Stimulated activated memory B cell treated with anti-CD40 and anti-IgM and Interleukin-4, amounts not matched to agents 10 μg/mL and 1 μg/mL and 100 μg/mL, for 72 hours (primary cell): ENCODE measurements around the gene CARMIL1.

Experiments used
- ATAC-seq: fragments of 150-1000 bp; cut with Tn5 transposase; 2 replicates; pipeline ENCODE4 v1.10.0; 2021
- H3K27ac Mint-ChIP-seq: one replicate; pipeline ENCODE4 v1.8.0; 2022; ENCODE audit warnings: mild to moderate bottlenecking, mixed read lengths
- H3K27me3 Mint-ChIP-seq: one replicate; pipeline ENCODE4 v1.8.0; 2022; ENCODE audit warnings: mixed read lengths
- H3K36me3 Mint-ChIP-seq: one replicate; pipeline ENCODE4 v1.8.0; 2022; ENCODE audit warnings: mixed read lengths
- H3K4me1 Mint-ChIP-seq: one replicate; pipeline ENCODE4 v1.8.0; 2022; ENCODE audit warnings: mixed read lengths
- H3K4me3 Mint-ChIP-seq: one replicate; pipeline ENCODE4 v1.8.0; 2022; ENCODE audit warnings: mild to moderate bottlenecking, moderate library complexity, mixed read lengths
- H3K9me3 Mint-ChIP-seq: one replicate; pipeline ENCODE4 v1.8.0; 2022; ENCODE audit warnings: mixed read lengths

Gene CARMIL1

DNA sequence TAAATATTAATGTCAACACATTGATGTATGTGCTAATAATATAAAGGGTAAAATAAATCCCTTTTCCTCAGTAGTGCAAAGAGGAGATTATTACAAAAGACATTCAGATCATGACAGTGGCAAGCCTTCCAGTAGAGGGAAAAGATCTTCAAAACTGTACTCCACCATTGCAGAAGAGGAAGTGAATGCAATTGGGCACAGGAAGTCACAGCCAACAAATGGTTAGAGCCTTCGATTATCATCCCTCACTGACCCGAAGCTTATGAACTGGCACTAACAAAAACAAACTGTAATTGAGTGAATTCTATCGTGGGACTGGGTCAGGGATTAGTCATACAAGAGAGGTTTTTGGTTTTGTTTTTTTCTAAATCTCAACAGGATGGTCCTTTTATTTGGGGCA lies 333.5 kb downstream of the CARMIL1 start:
- no peak overlapping the region for H3K27ac Mint-ChIP-seq
- no peak overlapping the region for H3K4me3 Mint-ChIP-seq
- peaks cover 6% of the 10 kb centered on the region for H3K36me3 Mint-ChIP-seq
- H3K4me1 Mint-ChIP-seq, result peaks cover 1% of the 10 kb centered on the region
- no peaks in the 10 kb centered on the region for H3K27me3 Mint-ChIP-seq
- no peak for ATAC-seq
- H3K9me3 Mint-ChIP-seq, result no peaks in the 10 kb centered on the region

DNA sequence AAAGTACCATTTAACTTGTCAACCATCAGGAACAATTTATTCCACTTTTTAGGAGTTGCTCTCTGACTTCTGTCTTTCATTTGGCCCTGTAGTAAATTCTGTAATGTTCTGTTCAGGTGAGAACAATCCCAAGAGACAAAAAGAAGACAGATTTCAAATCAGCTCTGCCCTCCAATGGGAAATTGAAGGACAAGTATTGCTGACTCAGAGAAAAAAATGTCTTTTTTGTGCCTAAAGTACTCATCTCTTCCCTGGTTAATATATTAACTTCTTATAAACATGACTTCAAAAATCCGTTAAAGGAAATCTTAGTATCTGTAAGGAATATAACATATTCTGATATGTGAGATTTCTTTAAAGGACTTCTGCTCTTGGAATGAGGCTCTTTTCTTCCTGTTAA lies 334.2 kb downstream of the CARMIL1 start:
- H3K27me3 Mint-ChIP-seq, result no peaks in the 10 kb centered on the region
- no peak overlapping the region for H3K4me3 Mint-ChIP-seq
- no peaks in the 10 kb centered on the region for H3K9me3 Mint-ChIP-seq
- no peak overlapping the region for H3K27ac Mint-ChIP-seq
- peaks cover 6% of the 10 kb centered on the region for H3K36me3 Mint-ChIP-seq
- ATAC-seq, result no peak
- H3K4me1 Mint-ChIP-seq, result peaks cover 6% of the 10 kb centered on the region

DNA sequence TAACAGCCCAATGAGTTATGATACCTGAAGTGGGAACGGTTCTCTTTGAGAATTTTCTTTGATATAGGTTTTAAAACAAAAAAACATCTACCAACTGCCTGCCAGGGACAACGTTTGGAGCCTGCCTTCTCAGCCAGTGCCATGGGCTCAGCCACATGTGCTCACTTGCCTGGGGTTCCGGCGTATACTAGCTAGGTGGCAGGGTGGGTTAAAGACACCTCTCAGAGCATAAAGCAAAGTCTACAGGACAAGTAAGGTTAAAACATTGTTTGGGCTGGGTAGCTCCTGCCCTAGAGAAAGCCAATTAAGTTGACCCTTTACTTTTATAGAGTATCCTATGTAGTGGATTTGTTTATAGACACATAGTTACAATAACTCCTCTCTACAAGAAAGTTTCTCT lies 334.9 kb downstream of the CARMIL1 start:
- Mint-ChIP-seq H3K4me3 (no peak overlapping the region), H3K27me3 (no peaks in the 10 kb centered on the region), H3K36me3 (peaks cover 6% of the 10 kb centered on the region), H3K27ac (no peak overlapping the region), H3K9me3 (no peaks in the 10 kb centered on the region), H3K4me1 (peaks cover 7% of the 10 kb centered on the region)
- ATAC-seq, result no peak

DNA sequence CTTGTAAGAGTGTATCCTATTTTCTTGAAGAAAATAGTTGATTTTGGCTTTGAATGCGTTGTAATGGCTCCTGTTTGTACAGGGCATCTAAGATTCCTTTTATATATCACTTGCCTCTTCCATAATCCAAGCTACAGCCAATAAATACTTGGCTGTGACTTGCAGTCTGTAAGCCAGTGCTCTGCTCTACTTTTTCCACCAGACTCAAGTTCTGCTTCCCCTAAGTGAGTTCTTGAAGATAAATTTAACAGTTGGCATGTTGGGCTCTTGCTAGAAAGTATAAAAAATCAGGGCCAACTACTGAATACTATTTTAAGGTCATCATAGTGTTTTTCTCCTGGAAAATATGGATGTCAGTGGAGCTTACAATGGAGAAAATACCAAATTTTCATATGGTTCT lies 336.3 kb downstream of the CARMIL1 start:
- no peak for ATAC-seq
- Mint-ChIP-seq H3K9me3 (no peaks in the 10 kb centered on the region), H3K4me1 (peaks cover 7% of the 10 kb centered on the region), H3K27me3 (no peaks in the 10 kb centered on the region), H3K36me3 (peaks cover 6% of the 10 kb centered on the region), H3K4me3 (no peak overlapping the region), H3K27ac (no peak overlapping the region)

DNA sequence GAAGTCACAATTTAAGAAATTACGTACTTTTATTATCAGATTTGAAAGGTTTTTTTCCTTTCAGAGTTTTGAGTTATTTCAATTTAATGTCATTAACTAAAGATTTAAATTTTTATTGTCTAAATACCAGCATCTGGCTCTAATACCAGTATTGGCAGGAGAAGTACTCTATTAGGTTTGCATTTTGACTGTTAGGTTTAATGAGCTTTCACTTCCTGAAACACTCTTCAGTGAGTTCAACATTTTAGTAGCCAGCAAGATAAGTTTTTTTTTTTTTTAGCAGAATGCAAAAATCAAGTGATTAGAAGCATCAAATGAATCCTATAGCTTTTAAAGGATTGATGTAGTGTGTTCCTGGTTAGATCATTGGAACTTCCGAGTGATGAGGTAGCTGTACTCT lies 338.8 kb downstream of the CARMIL1 start:
- peaks cover 7% of the 10 kb centered on the region for H3K4me1 Mint-ChIP-seq
- no peak for ATAC-seq
- H3K9me3 Mint-ChIP-seq, result no peaks in the 10 kb centered on the region
- no peaks in the 10 kb centered on the region for H3K27me3 Mint-ChIP-seq
- no peak overlapping the region for H3K4me3 Mint-ChIP-seq
- no peaks in the 10 kb centered on the region for H3K36me3 Mint-ChIP-seq
- no peak overlapping the region for H3K27ac Mint-ChIP-seq

DNA sequence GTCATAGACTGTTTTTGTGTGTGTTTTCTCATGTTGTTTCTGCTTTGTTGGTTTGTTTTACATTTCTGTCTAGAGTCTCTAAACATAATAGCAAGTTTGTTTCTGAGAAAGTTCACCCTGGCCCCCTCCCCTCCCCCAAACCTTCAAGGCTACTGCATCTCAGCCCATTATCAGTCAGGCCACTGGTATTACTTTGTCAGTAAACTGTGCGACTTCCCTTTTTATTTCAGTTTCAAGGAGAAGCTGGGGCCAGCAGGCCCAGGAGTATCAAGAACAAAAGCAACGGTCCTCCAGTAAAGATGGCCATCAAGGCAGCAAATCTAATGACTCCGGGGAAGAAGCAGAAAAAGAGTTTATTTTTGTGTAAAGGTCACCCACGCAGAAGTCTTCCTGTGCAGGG lies 340.0 kb downstream of the CARMIL1 start:
- Mint-ChIP-seq H3K27ac (no peak overlapping the region), H3K36me3 (no peaks in the 10 kb centered on the region), H3K4me1 (peaks cover 7% of the 10 kb centered on the region), H3K27me3 (no peaks in the 10 kb centered on the region), H3K4me3 (no peak overlapping the region), H3K9me3 (no peaks in the 10 kb centered on the region)
- no peak for ATAC-seq

DNA sequence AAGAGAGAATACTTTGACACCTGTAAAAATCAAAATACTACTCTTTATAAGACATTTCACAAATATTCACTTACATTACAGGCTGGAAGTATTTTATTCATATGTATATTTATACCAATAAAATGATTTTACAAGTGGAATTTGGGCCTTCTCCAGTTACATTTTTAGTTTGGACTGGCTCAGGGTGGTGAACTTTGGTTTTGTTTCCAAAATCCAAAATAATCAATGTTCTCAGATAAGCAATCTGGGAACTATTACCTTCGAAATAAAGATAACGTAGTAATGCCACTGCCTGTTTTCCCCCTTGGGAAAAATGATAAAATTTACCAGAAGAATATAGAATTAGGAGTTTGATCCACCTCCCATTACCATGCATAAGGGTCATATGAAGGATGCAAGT lies 341.2 kb downstream of the CARMIL1 start:
- no peaks in the 10 kb centered on the region for H3K36me3 Mint-ChIP-seq
- no peaks in the 10 kb centered on the region for H3K9me3 Mint-ChIP-seq
- no peak overlapping the region for H3K27ac Mint-ChIP-seq
- peaks cover 7% of the 10 kb centered on the region for H3K4me1 Mint-ChIP-seq
- H3K4me3 Mint-ChIP-seq, result no peak overlapping the region
- ATAC-seq, result no peak
- H3K27me3 Mint-ChIP-seq, result no peaks in the 10 kb centered on the region

DNA sequence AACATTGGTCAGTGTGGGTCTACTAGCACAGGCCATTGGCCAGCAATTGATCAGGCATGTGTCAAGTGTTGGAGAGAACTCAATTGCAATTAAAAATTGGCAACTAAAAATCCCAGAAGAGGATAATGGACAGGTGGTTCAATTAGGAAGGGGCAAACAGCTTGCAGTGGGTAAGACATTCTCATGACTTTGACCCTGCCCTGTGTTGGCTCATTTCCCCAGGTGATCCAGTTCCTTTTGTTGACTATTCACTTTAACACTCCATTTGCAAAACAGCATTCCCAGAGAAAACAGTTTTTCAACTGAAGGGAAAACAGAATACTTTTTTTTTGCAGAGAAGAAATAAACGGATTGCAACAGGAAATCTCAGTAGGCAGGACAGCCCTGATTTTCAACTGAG lies 343.9 kb downstream of the CARMIL1 start:
- no peak overlapping the region for H3K4me3 Mint-ChIP-seq
- H3K9me3 Mint-ChIP-seq, result no peaks in the 10 kb centered on the region
- H3K36me3 Mint-ChIP-seq, result no peaks in the 10 kb centered on the region
- H3K4me1 Mint-ChIP-seq, result peaks cover 4% of the 10 kb centered on the region
- no peak for ATAC-seq
- H3K27ac Mint-ChIP-seq, result no peak overlapping the region
- H3K27me3 Mint-ChIP-seq, result peaks cover 19% of the 10 kb centered on the region

DNA sequence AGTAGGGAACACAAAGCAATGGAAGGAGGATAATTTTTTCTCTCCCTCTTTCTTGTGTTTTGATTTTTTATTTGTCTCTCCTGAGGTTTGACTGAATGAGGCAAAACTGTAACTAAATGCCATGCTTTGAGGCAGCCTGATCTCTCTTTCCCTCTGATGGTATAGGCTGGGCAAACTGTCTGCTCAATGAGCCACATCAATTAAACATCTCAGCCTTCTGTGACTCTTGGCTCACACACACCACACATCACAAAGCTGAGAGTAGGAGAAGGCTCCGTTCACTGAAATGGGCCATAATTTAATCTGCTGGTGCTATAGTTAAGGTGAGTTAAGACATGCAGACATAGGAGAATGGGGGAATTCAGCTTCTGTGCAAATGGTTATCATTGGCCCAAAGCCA lies 344.7 kb downstream of the CARMIL1 start:
- Mint-ChIP-seq H3K4me3 (no peak overlapping the region), H3K4me1 (no peaks in the 10 kb centered on the region), H3K36me3 (no peaks in the 10 kb centered on the region), H3K27me3 (peaks cover 19% of the 10 kb centered on the region), H3K27ac (no peak overlapping the region), H3K9me3 (no peaks in the 10 kb centered on the region)
- ATAC-seq, result no peak

DNA sequence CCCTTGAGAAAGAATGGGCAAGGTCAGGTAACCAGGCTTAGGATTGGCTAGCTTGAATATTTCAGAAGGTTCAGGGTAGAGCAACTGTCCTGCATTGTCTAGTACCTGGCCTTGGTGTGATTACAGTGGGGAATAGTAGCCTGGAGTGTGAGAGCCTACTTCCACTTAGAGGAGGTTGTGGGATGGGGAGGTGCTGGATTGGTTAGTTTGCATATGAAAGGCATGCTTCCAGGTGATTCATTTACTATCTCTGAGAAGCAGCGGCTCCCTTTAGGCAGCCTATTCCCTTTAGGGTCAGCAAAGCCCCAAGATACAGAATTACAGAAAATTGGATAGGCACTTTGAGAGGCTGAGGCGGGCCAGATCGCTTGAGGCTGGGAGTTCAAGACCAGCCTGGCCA lies 347.8 kb downstream of the CARMIL1 start:
- peaks cover 49% of the 10 kb centered on the region for H3K27me3 Mint-ChIP-seq
- no peak overlapping the region for H3K4me3 Mint-ChIP-seq
- H3K9me3 Mint-ChIP-seq, result no peaks in the 10 kb centered on the region
- no peak overlapping the region for H3K27ac Mint-ChIP-seq
- H3K4me1 Mint-ChIP-seq, result no peaks in the 10 kb centered on the region
- no peak for ATAC-seq
- H3K36me3 Mint-ChIP-seq, result no peaks in the 10 kb centered on the region

DNA sequence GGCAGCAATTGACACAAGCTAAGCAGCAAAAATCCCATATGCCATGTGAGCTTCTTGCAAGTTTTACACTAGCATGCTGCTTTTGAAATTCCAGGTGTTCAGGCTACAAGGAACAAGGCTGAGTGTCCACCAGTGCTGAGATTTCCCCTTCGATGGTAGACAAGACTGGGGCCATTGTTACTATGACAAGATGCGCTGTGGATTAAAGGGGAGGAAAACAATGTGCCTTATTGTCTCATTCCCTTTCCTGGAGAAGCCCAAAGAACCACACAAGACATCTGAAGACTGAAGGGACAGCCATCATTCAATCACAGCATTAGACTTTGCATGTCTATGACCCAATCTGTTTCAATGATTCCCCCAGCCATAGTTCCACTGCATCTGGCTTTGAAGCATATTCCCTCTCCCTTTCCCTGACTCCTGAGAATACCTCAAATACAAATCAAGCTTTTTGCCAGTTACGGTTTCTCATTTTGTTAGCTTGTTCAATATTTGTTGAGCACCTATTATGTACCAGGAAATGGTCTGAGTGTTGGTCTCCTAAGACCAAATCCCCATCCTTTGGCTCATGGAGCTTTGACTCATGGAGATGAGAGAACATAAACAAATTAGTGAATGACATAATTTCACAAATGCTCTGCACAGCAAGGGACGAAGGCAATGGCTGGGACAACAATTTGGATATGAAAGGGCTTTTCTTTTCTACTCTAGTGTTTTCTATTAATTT lies 349.5 kb downstream of the CARMIL1 start:
- Mint-ChIP-seq H3K4me1 (no peaks in the 10 kb centered on the region), H3K27me3 (peaks cover 56% of the 10 kb centered on the region)
- no peak for ATAC-seq

DNA sequence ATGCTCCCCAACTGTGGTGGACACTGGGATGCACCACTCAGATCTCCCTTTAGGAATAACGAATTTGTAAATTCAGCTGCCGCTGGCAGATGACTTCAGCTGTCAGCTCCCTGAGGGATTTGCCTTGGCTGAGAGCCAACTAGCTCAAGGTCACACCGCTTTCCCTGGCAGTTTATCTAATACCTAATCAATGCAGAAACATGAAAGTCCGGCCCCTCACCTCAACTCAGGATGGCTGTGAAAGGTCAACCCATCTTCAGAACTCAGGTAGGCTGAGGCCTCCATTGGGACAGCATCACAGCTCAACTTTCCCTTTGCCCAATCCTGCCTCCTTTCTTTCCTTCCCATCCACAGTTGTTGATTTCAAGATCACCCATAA lies 350.0 kb downstream of the CARMIL1 start:
- H3K9me3 Mint-ChIP-seq, result no peaks in the 10 kb centered on the region
- no peak overlapping the region for H3K4me3 Mint-ChIP-seq
- ATAC-seq, result no peak
- H3K36me3 Mint-ChIP-seq, result no peaks in the 10 kb centered on the region
- no peaks in the 10 kb centered on the region for H3K4me1 Mint-ChIP-seq
- H3K27ac Mint-ChIP-seq, result no peak overlapping the region
- peaks cover 59% of the 10 kb centered on the region for H3K27me3 Mint-ChIP-seq

More for the DNA sequence above, 349.5 kb downstream of the CARMIL1 start:
- Mint-ChIP-seq H3K9me3 (no peaks in the 10 kb centered on the region), H3K27ac (no peak overlapping the region), H3K4me3 (no peak overlapping the region), H3K36me3 (no peaks in the 10 kb centered on the region)

DNA sequence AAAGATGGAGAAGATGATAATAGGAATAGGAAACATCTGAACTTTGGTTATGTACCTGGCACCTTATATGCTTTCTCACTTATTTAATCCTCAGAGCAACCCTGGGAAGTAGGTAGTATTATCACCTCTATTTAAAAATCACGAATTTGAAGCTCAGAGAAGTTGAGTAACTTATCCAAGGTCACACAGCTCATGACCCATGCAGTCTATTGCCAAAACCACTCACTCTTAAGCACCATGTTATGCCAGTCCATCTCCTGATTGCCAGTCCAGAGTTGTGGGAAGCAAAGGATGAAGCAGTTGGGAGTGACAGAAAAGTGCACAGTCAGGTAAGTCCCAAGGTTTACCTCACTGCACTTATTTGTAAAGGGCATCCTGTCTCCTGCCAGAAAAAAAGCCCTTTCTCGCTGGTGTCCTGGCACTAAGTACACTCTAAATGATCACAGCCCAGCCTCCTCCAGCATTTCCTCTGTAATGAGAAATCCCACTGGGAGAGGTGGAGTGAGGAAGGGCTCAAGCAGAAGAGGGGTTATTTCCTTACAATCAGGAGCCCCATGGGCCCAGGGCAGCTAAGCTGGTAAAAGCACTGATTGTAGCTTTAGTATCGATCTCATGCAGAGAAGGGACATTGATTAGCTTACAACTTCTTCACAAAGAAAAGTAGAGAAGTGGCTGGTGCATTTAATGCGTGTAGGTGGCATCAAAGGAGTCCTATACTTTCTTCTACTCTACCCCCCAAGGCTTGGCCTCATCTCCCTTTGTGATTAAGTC lies 351.5 kb downstream of the CARMIL1 start:
- no peaks in the 10 kb centered on the region for H3K36me3 Mint-ChIP-seq
- no peaks in the 10 kb centered on the region for H3K9me3 Mint-ChIP-seq
- H3K27ac Mint-ChIP-seq, result no peak overlapping the region
- no peak for ATAC-seq
- H3K27me3 Mint-ChIP-seq, result peaks cover 65% of the 10 kb centered on the region
- no peak overlapping the region for H3K4me3 Mint-ChIP-seq
- H3K4me1 Mint-ChIP-seq, result no peaks in the 10 kb centered on the region

DNA sequence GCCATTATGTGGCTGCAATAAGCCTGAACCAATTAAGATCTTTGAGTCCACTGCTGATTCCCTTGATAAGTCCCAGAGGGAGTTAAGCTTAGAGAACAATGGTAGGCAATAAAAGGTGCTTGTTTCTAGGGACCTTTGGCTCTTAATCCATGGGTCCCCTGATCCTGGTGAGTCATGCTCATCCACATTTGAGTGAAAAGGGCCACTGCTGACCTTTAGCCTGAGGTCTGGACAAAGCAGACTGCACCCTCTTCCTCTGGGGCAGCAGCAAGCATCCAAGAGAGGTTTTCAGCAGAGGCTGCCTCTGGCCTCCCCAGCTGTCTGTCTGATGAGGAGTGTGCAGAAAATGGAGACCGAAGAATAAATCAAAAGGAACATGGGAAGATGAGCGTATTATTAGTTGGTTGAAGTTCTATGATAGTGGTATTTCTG lies 356.7 kb downstream of the CARMIL1 start:
- Mint-ChIP-seq H3K27me3 (peaks cover 41% of the 10 kb centered on the region), H3K27ac (no peak overlapping the region), H3K4me1 (no peaks in the 10 kb centered on the region), H3K36me3 (no peaks in the 10 kb centered on the region), H3K4me3 (no peak overlapping the region), H3K9me3 (peaks cover 6% of the 10 kb centered on the region)
- ATAC-seq, result no peak

DNA sequence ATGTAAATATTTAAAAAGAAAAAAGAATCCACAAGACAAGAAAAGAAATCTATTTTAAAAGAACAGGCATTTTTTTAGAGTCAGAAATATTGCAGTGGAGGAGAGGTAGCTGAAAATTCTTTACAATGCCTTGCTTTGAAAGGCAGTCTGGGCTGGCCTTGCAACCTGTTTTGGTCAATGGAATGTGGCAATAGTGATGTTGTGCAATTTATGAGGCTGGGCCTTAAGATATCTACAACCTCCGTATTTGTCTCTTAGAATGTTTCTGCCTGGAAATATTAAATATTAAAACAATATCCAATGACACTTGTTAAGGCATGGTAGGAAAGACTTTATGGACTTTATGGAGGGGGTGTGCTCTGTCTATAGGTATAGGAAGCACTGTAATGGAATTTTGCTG lies 358.0 kb downstream of the CARMIL1 start:
- H3K9me3 Mint-ChIP-seq, result peaks cover 8% of the 10 kb centered on the region

DNA sequence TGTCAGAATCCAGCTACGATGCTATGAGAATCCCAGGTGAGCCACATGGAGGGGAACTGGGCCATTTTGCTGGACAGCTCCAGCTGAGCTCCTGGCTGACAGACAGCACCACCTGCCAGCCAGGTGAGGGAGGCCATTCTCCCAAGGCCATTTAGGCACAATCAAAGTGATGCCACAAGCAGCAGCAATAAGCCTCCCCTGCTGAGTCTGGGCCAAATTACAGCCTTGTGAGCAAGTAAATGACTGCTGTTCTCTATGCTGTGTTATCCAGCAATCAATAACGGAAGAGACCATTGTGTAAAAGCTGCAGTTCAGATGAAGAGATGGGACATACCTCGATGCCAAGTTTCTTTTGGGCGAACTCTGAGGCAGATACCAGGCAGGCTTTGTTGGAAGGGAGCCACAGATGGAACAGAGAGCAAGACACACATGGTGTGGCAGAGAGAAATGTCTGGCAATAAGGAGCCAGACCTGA lies 358.8 kb downstream of the CARMIL1 start:
- Mint-ChIP-seq H3K4me1 (no peaks in the 10 kb centered on the region), H3K27me3 (peaks cover 47% of the 10 kb centered on the region), H3K27ac (no peak overlapping the region), H3K4me3 (no peak overlapping the region), H3K9me3 (peaks cover 8% of the 10 kb centered on the region), H3K36me3 (no peaks in the 10 kb centered on the region)
- ATAC-seq, result no peak

More for the DNA sequence above, 358.0 kb downstream of the CARMIL1 start:
- Mint-ChIP-seq H3K4me3 (no peak overlapping the region), H3K4me1 (no peaks in the 10 kb centered on the region), H3K27ac (no peak overlapping the region), H3K36me3 (no peaks in the 10 kb centered on the region), H3K27me3 (peaks cover 44% of the 10 kb centered on the region)
- no peak for ATAC-seq
